HG02970 (cell line): ENCODE data around the gene TAF9.
"Not testable (repeated sequence)": the region's sequence is repeated elsewhere in the genome, so short reads cannot be mapped to it uniquely, and the experiment has no call there.

Source experiments
- ATAC-seq: cut with Tn5 transposase; IDR thresholded peaks from one replicate; pipeline ENCODE4 v1.9.1; 2021; ENCODE audit warnings: mild to moderate bottlenecking, moderate library complexity, moderate number of reproducible peaks; ENCODE audit not compliant: unreplicated experiment, low FRiP score

TAF9 gene

GRCh38 chr5:69369340-69370121 lies at the start of gene TAF9, which contains the start of the genes AK6 and RAD17:
Gene TAF9, minus strand, starts transcription at chr5:69369520. Its CDS starts 3,783 bp downstream, at chr5:69365737.
Gene AK6, minus strand, starts transcription at chr5:69369520. Its CDS starts 30 bp downstream, at chr5:69369490.
Gene RAD17, plus strand, starts transcription at chr5:69369818. Its CDS starts 2,391 bp downstream, at chr5:69372209.
- ATAC-seq: peak; percentile 92

- no peak for ATAC-seq
These were observed 49.2 kb upstream of the TAF9 start for GRCh38 chr5:69418554-69418953.

- ATAC-seq: no peak
These were observed 47.4 kb upstream of the TAF9 start for GRCh38 chr5:69416699-69417098.

GRCh38 chr5:69416180-69416579 lies 46.9 kb upstream of the TAF9 start:
- no peak for ATAC-seq

GRCh38 chr5:69415584-69415958 lies 46.3 kb upstream of the TAF9 start:
- ATAC-seq: no peak

- ATAC-seq: no peak
These were observed 45.7 kb upstream of the TAF9 start, which contains the start of gene MARVELD2 for GRCh38 chr5:69414885-69415583. Gene MARVELD2, plus strand, starts transcription at chr5:69415116. Its CDS starts 4,270 bp downstream, at chr5:69419386.

GRCh38 chr5:69404659-69405330 lies 35.5 kb upstream of the TAF9 start:
- no peak for ATAC-seq

GRCh38 chr5:69378376-69378775 lies 9.1 kb upstream of the TAF9 start:
- ATAC-seq: no peak

- peak; percentile 53 for ATAC-seq
These were observed 5.7 kb upstream of the TAF9 start for GRCh38 chr5:69374911-69375446.

- no peak for ATAC-seq
These were observed 3.1 kb upstream of the TAF9 start for GRCh38 chr5:69372394-69372793.

GRCh38 chr5:69370335-69370734 lies 1.0 kb upstream of the TAF9 start:
- not testable (repeated sequence) for ATAC-seq

- ATAC-seq: no peak
These were observed 621 bp downstream of the TAF9 start for GRCh38 chr5:69368458-69369339.

GRCh38 chr5:69367697-69368279 lies 1.5 kb downstream of the TAF9 start:
- ATAC-seq: no peak

- ATAC-seq: no peak
These were observed 4.5 kb downstream of the TAF9 start for GRCh38 chr5:69364850-69365249.

GRCh38 chr5:69364414-69364813 lies 4.9 kb downstream of the TAF9 start:
- ATAC-seq: no peak

- no peak for ATAC-seq
These were observed 8.9 kb downstream of the TAF9 start for GRCh38 chr5:69360442-69360841.

- no peak for ATAC-seq
These were observed 9.6 kb downstream of the TAF9 start for GRCh38 chr5:69359699-69360098.

GRCh38 chr5:69350664-69351063 lies 18.7 kb downstream of the TAF9 start:
- no peak for ATAC-seq

- ATAC-seq: no peak
These were observed 26.2 kb downstream of the TAF9 start for GRCh38 chr5:69343083-69343482.
